Endodermal cell (in vitro differentiated cells): Measurements from ENCODE around the gene TSSC4. TPM values are rescaled to one million over a fixed set of nuclear protein-coding genes. Genes with fewer than 3 reads are reported as not detected.
A peak's percentile ranks its signal among the peaks of the same experiment; 100 is the strongest.

ENCODE experiments used
- DNase-seq: peaks from one replicate; pipeline ENCODE4 v3.0.0-alpha.2; 2017
- H3K27ac ChIP-seq: 2 replicates; pipeline ENCODE4 v1.5.1; 2013; ENCODE audit warnings: mild to moderate bottlenecking, low read depth, low read length, moderate library complexity
- H3K27me3 ChIP-seq: 2 replicates; pipeline ENCODE4 v1.6.1; 2013; ENCODE audit warnings: mild to moderate bottlenecking, low read length, moderate library complexity; ENCODE audit not compliant: insufficient read depth, control insufficient read depth, poor library complexity, severe bottlenecking
- H3K36me3 ChIP-seq: 2 replicates; pipeline ENCODE4 v1.7.0; 2013; ENCODE audit warnings: mild to moderate bottlenecking, low read length, moderate library complexity; ENCODE audit not compliant: control insufficient read depth, insufficient read depth
- H3K4me1 ChIP-seq: one replicate; pipeline ENCODE4 v1.7.0; 2013; ENCODE audit warnings: low read length; ENCODE audit not compliant: control insufficient read depth, insufficient read depth
- H3K4me3 ChIP-seq: 2 replicates; pipeline ENCODE4 v1.5.1; 2013; ENCODE audit warnings: mild to moderate bottlenecking, low read length, moderate library complexity
- H3K9ac ChIP-seq: 2 replicates; pipeline ENCODE4 v1.6.1; 2013; ENCODE audit warnings: mild to moderate bottlenecking, low read length, moderate library complexity; ENCODE audit not compliant: poor library complexity, severe bottlenecking; ENCODE audit errors: extremely low read depth
- H3K9me3 ChIP-seq: 2 replicates; pipeline ENCODE4 v1.6.1; 2013; ENCODE audit warnings: mild to moderate bottlenecking, low read length, moderate library complexity; ENCODE audit not compliant: control insufficient read depth
- H3K27ac Mint-ChIP-seq: 2 replicates; pipeline ENCODE4 v1.8.0; 2020; ENCODE audit warnings: mixed read lengths
- H3K27me3 Mint-ChIP-seq: 2 replicates; pipeline ENCODE4 v1.8.0; 2021; ENCODE audit warnings: mild to moderate bottlenecking, mixed read lengths; ENCODE audit not compliant: insufficient read depth
- H3K36me3 Mint-ChIP-seq: 2 replicates; pipeline ENCODE4 v1.8.0; 2020; ENCODE audit warnings: low read depth, mixed read lengths
- H3K4me1 Mint-ChIP-seq: 2 replicates; pipeline ENCODE4 v1.8.0; 2020; ENCODE audit warnings: mixed read lengths
- H3K4me3 Mint-ChIP-seq: 2 replicates; pipeline ENCODE4 v1.8.0; 2020; ENCODE audit warnings: mild to moderate bottlenecking, moderate library complexity, mixed read lengths
- H3K9me3 Mint-ChIP-seq: 2 replicates; pipeline ENCODE4 v1.8.0; 2020; ENCODE audit warnings: mild to moderate bottlenecking, mixed read lengths
- WGBS, 2 experiments: methylation state at CpG; one replicate each; pipeline versions ENCODE4 v1.1.5 to v1.1.7; 2013; ENCODE audit warnings: missing lambda C conversion rate in 2 of 2, mixed read lengths in 1 of 2; ENCODE audit not compliant: insufficient coverage in 1 of 2, insufficient read length in 1 of 2; 5-methylcytosine and 5-hydroxymethylcytosine counted together
- total RNA-seq, 2 donors: library from RNA; stranded (reverse); fragmentation: NEBNext Ultra II Directional in 1 of 2; extraction: Animal tissue kit (Norgen Biotek cat#: 25700) in 1 of 2; gene quantifications; 2 replicates in 1 of 2; 3 replicates in 1 of 2; pipeline ENCODE4 v1.2.1, GENCODE V29; 2021
- TF ChIP-seq, protein P1 (sequence below): fragments of 200-600 bp; sonication (generic); conservative IDR thresholded peaks from 2 replicates; pipeline ENCODE4 v1.5.0; 2021; ENCODE audit warnings: antibody characterized with exemption, mild to moderate bottlenecking

Gene TSSC4
- total RNA-seq, 2 donors from 2014 or later, result 47.2 to 51.1 TPM

DNA sequence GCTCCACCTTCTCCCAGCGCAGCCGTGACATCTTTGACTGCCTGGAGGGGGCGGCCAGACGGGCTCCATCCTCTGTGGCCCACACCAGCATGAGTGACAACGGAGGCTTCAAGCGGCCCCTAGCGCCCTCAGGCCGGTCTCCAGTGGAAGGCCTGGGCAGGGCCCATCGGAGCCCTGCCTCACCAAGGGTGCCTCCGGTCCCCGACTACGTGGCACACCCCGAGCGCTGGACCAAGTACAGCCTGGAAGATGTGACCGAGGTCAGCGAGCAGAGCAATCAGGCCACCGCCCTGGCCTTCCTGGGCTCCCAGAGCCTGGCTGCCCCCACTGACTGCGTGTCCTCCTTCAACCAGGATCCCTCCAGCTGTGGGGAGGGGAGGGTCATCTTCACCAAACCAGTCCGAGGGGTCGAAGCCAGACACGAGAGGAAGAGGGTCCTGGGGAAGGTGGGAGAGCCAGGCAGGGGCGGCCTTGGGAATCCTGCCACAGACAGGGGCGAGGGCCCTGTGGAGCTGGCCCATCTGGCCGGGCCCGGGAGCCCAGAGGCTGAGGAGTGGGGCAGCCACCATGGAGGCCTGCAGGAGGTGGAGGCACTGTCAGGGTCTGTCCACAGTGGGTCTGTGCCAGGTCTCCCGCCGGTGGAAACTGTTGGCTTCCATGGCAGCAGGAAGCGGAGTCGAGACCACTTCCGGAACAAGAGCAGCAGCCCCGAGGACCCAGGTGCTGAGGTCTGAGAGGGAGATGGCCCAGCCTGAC, 2.5 kb downstream of the TSSC4 start:
- no peak for DNase-seq
- no peak overlapping the region for H3K4me3 ChIP-seq
- peaks cover 5% of the 10 kb centered on the region for H3K4me1 Mint-ChIP-seq
- no peaks in the 10 kb centered on the region for H3K4me1 ChIP-seq
- H3K4me3 Mint-ChIP-seq, result peak overlapping the region; percentile 80
- H3K27me3 ChIP-seq, result no peaks in the 10 kb centered on the region
- H3K36me3 Mint-ChIP-seq, result peaks cover 8% of the 10 kb centered on the region
- no peak overlapping the region for H3K9ac ChIP-seq
- H3K36me3 ChIP-seq, result peaks cover 24% of the 10 kb centered on the region
- no peaks in the 10 kb centered on the region for H3K9me3 Mint-ChIP-seq
- TF ChIP-seq, protein P1, sequence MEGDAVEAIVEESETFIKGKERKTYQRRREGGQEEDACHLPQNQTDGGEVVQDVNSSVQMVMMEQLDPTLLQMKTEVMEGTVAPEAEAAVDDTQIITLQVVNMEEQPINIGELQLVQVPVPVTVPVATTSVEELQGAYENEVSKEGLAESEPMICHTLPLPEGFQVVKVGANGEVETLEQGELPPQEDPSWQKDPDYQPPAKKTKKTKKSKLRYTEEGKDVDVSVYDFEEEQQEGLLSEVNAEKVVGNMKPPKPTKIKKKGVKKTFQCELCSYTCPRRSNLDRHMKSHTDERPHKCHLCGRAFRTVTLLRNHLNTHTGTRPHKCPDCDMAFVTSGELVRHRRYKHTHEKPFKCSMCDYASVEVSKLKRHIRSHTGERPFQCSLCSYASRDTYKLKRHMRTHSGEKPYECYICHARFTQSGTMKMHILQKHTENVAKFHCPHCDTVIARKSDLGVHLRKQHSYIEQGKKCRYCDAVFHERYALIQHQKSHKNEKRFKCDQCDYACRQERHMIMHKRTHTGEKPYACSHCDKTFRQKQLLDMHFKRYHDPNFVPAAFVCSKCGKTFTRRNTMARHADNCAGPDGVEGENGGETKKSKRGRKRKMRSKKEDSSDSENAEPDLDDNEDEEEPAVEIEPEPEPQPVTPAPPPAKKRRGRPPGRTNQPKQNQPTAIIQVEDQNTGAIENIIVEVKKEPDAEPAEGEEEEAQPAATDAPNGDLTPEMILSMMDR, result no peak
- no peaks in the 10 kb centered on the region for H3K27me3 Mint-ChIP-seq
- WGBS, 2 experiments, result 91% methylated on average over 18 to 31 of the region's 31 CpGs
- no peak overlapping the region for H3K27ac ChIP-seq
- H3K9me3 ChIP-seq, result no peaks in the 10 kb centered on the region
- H3K27ac Mint-ChIP-seq, result no peak overlapping the region

DNA sequence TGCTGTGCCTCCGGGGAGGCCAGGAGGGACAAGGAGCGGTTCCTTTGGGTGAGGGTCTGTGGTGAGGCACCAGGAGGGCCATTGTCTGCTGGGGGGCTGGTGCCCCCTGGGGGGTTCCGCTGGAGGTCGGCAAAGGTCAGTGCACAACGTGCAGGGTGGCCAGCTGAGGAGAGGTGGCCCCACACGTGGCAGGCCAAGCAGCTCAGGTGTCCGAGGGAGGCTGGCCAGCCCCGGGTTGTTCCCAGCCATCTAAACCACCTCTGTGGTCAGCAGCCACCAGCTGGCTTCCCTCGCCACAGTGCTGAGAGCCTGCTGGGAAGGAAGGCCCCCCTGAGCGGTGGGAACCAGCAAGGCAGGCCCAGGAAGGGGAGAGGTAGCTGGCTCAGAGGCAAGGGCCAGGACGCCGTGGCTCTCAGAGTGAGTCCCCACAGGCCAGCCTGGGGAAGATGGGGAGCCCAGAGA, 4.2 kb downstream of the TSSC4 start:
- H3K36me3 Mint-ChIP-seq, result peaks cover 6% of the 10 kb centered on the region
- H3K9ac ChIP-seq, result no peak overlapping the region
- H3K9me3 Mint-ChIP-seq, result no peaks in the 10 kb centered on the region
- H3K27ac Mint-ChIP-seq, result peak overlapping the region; percentile 74
- no peaks in the 10 kb centered on the region for H3K4me1 ChIP-seq
- DNase-seq, result no peak
- peaks cover 19% of the 10 kb centered on the region for H3K36me3 ChIP-seq
- H3K27me3 ChIP-seq, result no peaks in the 10 kb centered on the region
- no peak overlapping the region for H3K27ac ChIP-seq
- TF ChIP-seq, protein P1, result no peak
- H3K4me3 ChIP-seq, result no peak overlapping the region
- no peaks in the 10 kb centered on the region for H3K9me3 ChIP-seq
- H3K4me3 Mint-ChIP-seq, result no peak overlapping the region
- H3K4me1 Mint-ChIP-seq, result peaks cover 5% of the 10 kb centered on the region
- 91 to 94% methylated on average over 4 to 12 of the region's 12 CpGs for WGBS, 2 experiments
- no peaks in the 10 kb centered on the region for H3K27me3 Mint-ChIP-seq

DNA sequence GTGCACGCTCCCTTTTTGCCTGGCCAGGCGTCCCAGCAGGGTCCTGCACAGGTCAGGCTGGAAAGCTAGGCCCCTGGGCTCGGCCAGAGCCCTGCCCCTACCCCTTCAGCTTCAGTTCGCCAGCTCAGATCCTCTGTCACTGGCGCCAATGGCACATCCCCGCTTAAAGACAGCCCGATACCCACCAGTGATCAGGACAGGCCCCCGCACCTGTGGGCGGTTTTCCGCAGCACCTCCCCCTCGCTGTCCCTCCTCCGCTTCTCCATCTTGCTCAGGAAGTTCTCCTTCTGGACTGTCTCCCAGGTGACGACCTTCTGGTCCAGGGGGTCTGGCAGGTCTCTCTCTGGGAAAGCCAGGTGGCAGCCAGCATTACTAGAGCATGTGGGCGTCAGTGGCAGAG, 5.9 kb downstream of the TSSC4 start:
- peaks cover 3% of the 10 kb centered on the region for H3K4me1 Mint-ChIP-seq
- Histone ChIP-seq H3K27me3 (no peaks in the 10 kb centered on the region), H3K27ac (no peak overlapping the region), H3K4me1 (no peaks in the 10 kb centered on the region), H3K9me3 (no peaks in the 10 kb centered on the region), H3K36me3 (peaks cover 19% of the 10 kb centered on the region), H3K9ac (no peak overlapping the region), H3K4me3 (no peak overlapping the region)
- H3K36me3 Mint-ChIP-seq, result peaks cover 6% of the 10 kb centered on the region
- no peak overlapping the region for H3K4me3 Mint-ChIP-seq
- no peaks in the 10 kb centered on the region for H3K27me3 Mint-ChIP-seq
- H3K9me3 Mint-ChIP-seq, result no peaks in the 10 kb centered on the region
- TF ChIP-seq, protein P1, result no peak
- 92 to 94% methylated on average over 13 to 14 of the region's 14 CpGs for WGBS, 2 experiments
- no peak overlapping the region for H3K27ac Mint-ChIP-seq
- no peak for DNase-seq
